ENCODE data around the gene LBH.

- no peak for TF ChIP-seq CTCF (conservative IDR thresholded peaks at IDR 0.05)
- no peak for TF ChIP-seq ZFX (IDR thresholded peaks at IDR 0.05)
Measured at GRCh38 chr2:30203156-30203555, 28.2 kb upstream of the LBH start.

All from C4-2B (cell line).